ENCODE results near the gene KLF2. TPM values are rescaled to one million over a fixed set of nuclear protein-coding genes. Genes with fewer than 3 reads are reported as not detected.

The KLF2 gene
- total RNA-seq, 4 donors from 2014 or later, result 115 to 236 (median 167) TPM

- 75 to 80% methylated on average over 10 of the region's 10 CpGs for WGBS, 2 donors
- H3K27ac ChIP-seq, result peak overlapping the region in 2 of 4 donors; percentile 55 to 81
- peaks cover 0 to 38% (median 0%) of the 10 kb centered on the region in 3 donors for H3K36me3 ChIP-seq
- H3K27me3 ChIP-seq, result no peaks in the 10 kb centered on the region
- TF ChIP-seq POLR2A (IDR thresholded peaks at IDR 0.05) (no peak), EP300 (IDR thresholded peaks at IDR 0.05) (no peak), CTCF (IDR thresholded peaks at IDR 0.05) (no peak)
- no peak overlapping the region for H3K4me3 ChIP-seq
- DNase-seq (ENCODE audit: low spot score in 2 of 2), result no peak
- no peaks in the 10 kb centered on the region for H3K9me3 ChIP-seq
- peaks cover 0 to 25% (median 6%) of the 10 kb centered on the region in 4 donors for H3K4me1 ChIP-seq
Measured at GRCh38 chr19:16360738-16361137, 36.1 kb downstream of the KLF2 start.

- 55 to 62% methylated on average over 13 of the region's 13 CpGs for WGBS, 2 donors
- Histone ChIP-seq H3K9me3 (no peaks in the 10 kb centered on the region), H3K27me3 (no peaks in the 10 kb centered on the region), H3K27ac (peak overlapping the region in 3 of 4 donors; percentile 47 to 81 (median 55)), H3K4me1 (peaks cover 0 to 26% (median 10%) of the 10 kb centered on the region in 4 donors), H3K36me3 (peaks cover 0 to 37% (median 0%) of the 10 kb centered on the region in 3 donors), H3K4me3 (no peak overlapping the region)
- DNase-seq (ENCODE audit: low spot score in 2 of 2), result no peak
- no peak for TF ChIP-seq CTCF (IDR thresholded peaks at IDR 0.05)
- TF ChIP-seq POLR2A (IDR thresholded peaks at IDR 0.05), result no peak
- peak in 1 of 2 donors; percentile 63 for TF ChIP-seq EP300 (IDR thresholded peaks at IDR 0.05)
Measured at GRCh38 chr19:16361254-16361653, 36.6 kb downstream of the KLF2 start.

- WGBS, 2 donors, result 91 to 93% methylated on average over 10 of the region's 10 CpGs
- H3K27ac ChIP-seq, result peak overlapping the region in 3 of 4 donors; percentile 21 to 81 (median 47)
- TF ChIP-seq CTCF (IDR thresholded peaks at IDR 0.05), result no peak
- no peak for TF ChIP-seq POLR2A (IDR thresholded peaks at IDR 0.05)
- peaks cover 0 to 37% (median 0%) of the 10 kb centered on the region in 3 donors for H3K36me3 ChIP-seq
- no peaks in the 10 kb centered on the region for H3K27me3 ChIP-seq
- DNase-seq (ENCODE audit: low spot score in 2 of 2), result no peak
- H3K4me1 ChIP-seq, result peaks cover 0 to 30% (median 12%) of the 10 kb centered on the region in 4 donors
- H3K4me3 ChIP-seq, result no peak overlapping the region
- no peaks in the 10 kb centered on the region for H3K9me3 ChIP-seq
Measured at GRCh38 chr19:16361926-16362325, 37.3 kb downstream of the KLF2 start.

- no peaks in the 10 kb centered on the region for H3K27me3 ChIP-seq
- DNase-seq (ENCODE audit: low spot score in 2 of 2), result no peak
- H3K36me3 ChIP-seq, result peaks cover 0 to 26% (median 0%) of the 10 kb centered on the region in 3 donors
- no peak for TF ChIP-seq POLR2A (IDR thresholded peaks at IDR 0.05)
- no peak for TF ChIP-seq CTCF (IDR thresholded peaks at IDR 0.05)
- no peak overlapping the region for H3K4me3 ChIP-seq
- no peaks in the 10 kb centered on the region for H3K9me3 ChIP-seq
- 83 to 85% methylated on average over 16 of the region's 20 CpGs for WGBS, 2 donors
- peak overlapping the region in 2 of 4 donors; percentile 31 to 40 for H3K27ac ChIP-seq
- peaks cover 0 to 41% (median 15%) of the 10 kb centered on the region in 4 donors for H3K4me1 ChIP-seq
Measured at GRCh38 chr19:16363133-16363851, 38.7 kb downstream of the KLF2 start.

GRCh38 chr19:16363852-16364230, 39.2 kb downstream of the KLF2 start:
- Histone ChIP-seq H3K9me3 (no peaks in the 10 kb centered on the region), H3K4me1 (peaks cover 0 to 41% (median 16%) of the 10 kb centered on the region in 4 donors), H3K36me3 (peaks cover 0 to 20% (median 0%) of the 10 kb centered on the region in 3 donors), H3K27me3 (no peaks in the 10 kb centered on the region), H3K27ac (peak overlapping the region in 2 of 4 donors; percentile 31 to 40), H3K4me3 (no peak overlapping the region)
- TF ChIP-seq CTCF (IDR thresholded peaks at IDR 0.05), result no peak
- no peak for TF ChIP-seq EP300 (IDR thresholded peaks at IDR 0.05)
- no peak for TF ChIP-seq POLR2A (IDR thresholded peaks at IDR 0.05)
- DNase-seq (ENCODE audit: low spot score in 2 of 2), result no peak
- WGBS, 2 donors, result 53 to 63% methylated on average over 11 of the region's 11 CpGs
